CD14-positive monocyte (primary cell): ENCODE data around the gene DDX17. TPM values are rescaled to one million over a fixed set of nuclear protein-coding genes. Genes with fewer than 3 reads are reported as not detected.

ENCODE experiments used
- DNase-seq, 3 donors: peaks; one replicate each; pipeline ENCODE4 v3.0.0-alpha.2; 2011 to 2022
- H2AFZ ChIP-seq: 2 replicates; pipeline ENCODE4 v1.6.0; 2012; ENCODE audit warnings: mild to moderate bottlenecking, low read depth, low read length, inconsistent platforms; ENCODE audit not compliant: insufficient read depth, poor library complexity, severe bottlenecking
- H3K27ac ChIP-seq, 2 donors: 1 replicate in 1 of 2; 2 replicates in 1 of 2; pipeline ENCODE4 v1.5.1; 2012 to 2013; ENCODE audit warnings: low read length in 2 of 2, control low read depth in 1 of 2, inconsistent platforms in 1 of 2, low read depth in 1 of 2, mild to moderate bottlenecking in 1 of 2
- H3K27me3 ChIP-seq, 2 donors: one replicate each; pipeline versions ENCODE4 v1.6.0 to v1.6.1; 2011 to 2013; ENCODE audit warnings: low read length in 2 of 2; ENCODE audit not compliant: control insufficient read depth in 2 of 2, insufficient read depth in 2 of 2
- H3K36me3 ChIP-seq, 2 donors: replicated peaks in 1 of 2; 1 replicate in 1 of 2; 2 replicates in 1 of 2; pipeline versions ENCODE4 v1.5.1 to v1.6.1; 2012 to 2013; ENCODE audit warnings: low read length in 2 of 2, control low read depth in 1 of 2, inconsistent platforms in 1 of 2, mild to moderate bottlenecking in 1 of 2; ENCODE audit not compliant: insufficient read depth in 2 of 2, control insufficient read depth in 1 of 2
- H3K4me1 ChIP-seq, 2 donors: 1 replicate in 1 of 2; 2 replicates in 1 of 2; pipeline versions ENCODE4 v1.5.1 to v1.6.1; 2012 to 2013; ENCODE audit warnings: low read length in 2 of 2, control low read depth in 1 of 2, inconsistent platforms in 1 of 2, mild to moderate bottlenecking in 1 of 2, moderate library complexity in 1 of 2; ENCODE audit not compliant: insufficient read depth in 2 of 2, control insufficient read depth in 1 of 2
- H3K4me2 ChIP-seq: replicated peaks from 2 replicates; pipeline ENCODE3; 2012; ENCODE audit warnings: low read length, moderate library complexity, mild to moderate bottlenecking; ENCODE audit not compliant: poor library complexity, severe bottlenecking; ENCODE audit errors: extremely low read depth
- H3K4me3 ChIP-seq, 3 experiments: fragments of 200-600 bp in 1 of 3; sonication (generic) in 1 of 3; replicated peaks in 1 of 3; 1 replicate in 2 of 3; 2 replicates in 1 of 3; pipeline ENCODE4 v1.5.1; 2011 to 2013; ENCODE audit warnings: low read length in 3 of 3, mild to moderate bottlenecking in 3 of 3, control low read depth in 2 of 3, low read depth in 2 of 3, inconsistent platforms in 1 of 3, moderate library complexity in 1 of 3
- H3K79me2 ChIP-seq: 2 replicates; pipeline ENCODE4 v1.6.0; 2012; ENCODE audit warnings: mild to moderate bottlenecking, control low read depth, inconsistent platforms, low read length, moderate library complexity; ENCODE audit not compliant: insufficient read depth
- H3K9ac ChIP-seq: 2 replicates; pipeline ENCODE4 v1.6.0; 2017; ENCODE audit warnings: low read length, mild to moderate bottlenecking; ENCODE audit not compliant: insufficient read depth, poor library complexity, severe bottlenecking
- H3K9me3 ChIP-seq, 2 donors: replicated peaks in 1 of 2; 1 replicate in 1 of 2; 2 replicates in 1 of 2; pipeline versions ENCODE4 v1.5.1 to v1.6.1; 2012 to 2013; ENCODE audit warnings: low read length in 2 of 2, control low read depth in 1 of 2; ENCODE audit not compliant: control insufficient read depth in 1 of 2, insufficient read depth in 1 of 2
- H4K20me1 ChIP-seq: 2 replicates; pipeline ENCODE4 v1.6.0; 2012; ENCODE audit warnings: mild to moderate bottlenecking, low read length, control low read depth, moderate library complexity; ENCODE audit not compliant: insufficient read depth
- H3K27ac Mint-ChIP-seq, 7 donors: one replicate each; pipeline ENCODE4 v1.8.0; 2020; ENCODE audit warnings: mild to moderate bottlenecking in 7 of 7, mixed read lengths in 7 of 7, moderate library complexity in 6 of 7, inconsistent platforms in 2 of 7
- H3K27me3 Mint-ChIP-seq, 3 donors: one replicate each; pipeline ENCODE4 v1.8.0; 2021 to 2022; ENCODE audit warnings: low read depth in 3 of 3, mild to moderate bottlenecking in 3 of 3, mixed read lengths in 3 of 3, moderate library complexity in 3 of 3, inconsistent platforms in 1 of 3
- H3K36me3 Mint-ChIP-seq, 2 donors: one replicate each; pipeline ENCODE4 v1.8.0; 2020; ENCODE audit warnings: mixed read lengths in 2 of 2, inconsistent platforms in 1 of 2, mild to moderate bottlenecking in 1 of 2
- H3K4me1 Mint-ChIP-seq: one replicate; pipeline ENCODE4 v1.8.0; 2020; ENCODE audit warnings: mild to moderate bottlenecking, mixed read lengths
- H3K4me3 Mint-ChIP-seq, 2 donors: one replicate each; pipeline ENCODE4 v1.8.0; 2020; ENCODE audit warnings: mild to moderate bottlenecking in 2 of 2, mixed read lengths in 2 of 2, moderate library complexity in 1 of 2
- H3K9me3 Mint-ChIP-seq, 7 donors: one replicate each; pipeline ENCODE4 v1.8.0; 2020 to 2022; ENCODE audit warnings: mixed read lengths in 7 of 7, mild to moderate bottlenecking in 6 of 7, moderate library complexity in 6 of 7, inconsistent platforms in 2 of 7
- CTCF ChIP-seq: fragments of 200-600 bp; IDR thresholded peaks from one replicate; pipeline ENCODE4 v1.8.0; 2022; ENCODE audit warnings: antibody characterized with exemption, mild to moderate bottlenecking
- WGBS: methylation state at CpG from one replicate; pipeline ENCODE4 v1.1.5; 2013; ENCODE audit warnings: missing lambda C conversion rate; ENCODE audit not compliant: insufficient coverage; 5-methylcytosine and 5-hydroxymethylcytosine counted together
- intact Hi-C, 2 donors: fragments of 100-400 bp; cut with micrococcal nuclease; formaldehyde crosslinking; loops; one replicate each; pipeline versions ENCODE4 v1.15.0 to v1.15.1; 2023
- polyA plus RNA-seq, 3 donors: library from polyadenylated mRNA; depleted of rRNA in 1 of 3; unstranded in 2 of 3; stranded (reverse) in 1 of 3; fragments of 300-500 nt in 2 of 3; fragments of >200 nt in 1 of 3; fragmentation: Illumina TruSeq in 2 of 3; gene quantifications; 1 replicate in 2 of 3; 2 replicates in 1 of 3; pipeline ENCODE4 v1.2.3, GENCODE V29; 2012 to 2021

DDX17 gene
- polyA plus RNA-seq, 3 donors, result 31.4 to 434 (median 36.3) TPM

- Mint-ChIP-seq H3K27me3 (no peaks in the 10 kb centered on the region), H3K36me3 (peaks cover 86 to 96% of the 10 kb centered on the region in 2 donors), H3K4me3 (no peak overlapping the region), H3K27ac (peak overlapping the region in 1 of 7 donors; percentile 55), H3K9me3 (no peaks in the 10 kb centered on the region), H3K4me1 (no peaks in the 10 kb centered on the region)
- H3K4me3 ChIP-seq, result no peak overlapping the region
- no peak for TF ChIP-seq CTCF
- no peak overlapping the region for H3K9ac ChIP-seq
- peak overlapping the region in 1 of 2 donors; percentile 34 for H3K27ac ChIP-seq
- 100% methylated on average over 1 of the region's 7 CpGs for WGBS
- H3K4me1 ChIP-seq, result no peaks in the 10 kb centered on the region
- DNase-seq, result no peak
- H4K20me1 ChIP-seq, result peaks cover 99% of the 10 kb centered on the region
- H3K36me3 ChIP-seq, result peaks cover 95 to 98% of the 10 kb centered on the region in 2 donors
- intact Hi-C loops, result no loop called here
- H3K9me3 ChIP-seq, result no peaks in the 10 kb centered on the region
- H3K4me2 ChIP-seq, result no peak overlapping the region
- peaks cover 32% of the 10 kb centered on the region for H3K79me2 ChIP-seq
- H3K27me3 ChIP-seq, result no peaks in the 10 kb centered on the region
- no peak overlapping the region for H2AFZ ChIP-seq
These were observed 16.5 kb downstream of the DDX17 start for GRCh38 chr22:38489561-38490145.

- H3K36me3 Mint-ChIP-seq, result peaks cover 86 to 96% of the 10 kb centered on the region in 2 donors
- Histone ChIP-seq H3K4me1 (no peaks in the 10 kb centered on the region), H3K4me2 (no peak overlapping the region), H3K9me3 (no peaks in the 10 kb centered on the region), H4K20me1 (peaks cover 99% of the 10 kb centered on the region), H3K36me3 (peaks cover 95 to 98% of the 10 kb centered on the region in 2 donors), H3K4me3 (no peak overlapping the region), H2AFZ (no peak overlapping the region), H3K79me2 (peaks cover 30% of the 10 kb centered on the region), H3K9ac (no peak overlapping the region), H3K27ac (no peak overlapping the region), H3K27me3 (no peaks in the 10 kb centered on the region)
- WGBS, result 98% methylated on average over 11 of the region's 17 CpGs
- DNase-seq, result no peak
- TF ChIP-seq CTCF, result no peak
- no peak overlapping the region for H3K4me3 Mint-ChIP-seq
- H3K27me3 Mint-ChIP-seq, result no peaks in the 10 kb centered on the region
- intact Hi-C loops, result no loop called here
- H3K4me1 Mint-ChIP-seq, result no peaks in the 10 kb centered on the region
- no peaks in the 10 kb centered on the region for H3K9me3 Mint-ChIP-seq
- H3K27ac Mint-ChIP-seq, result no peak overlapping the region
These were observed 17.0 kb downstream of the DDX17 start for GRCh38 chr22:38489142-38489541.
